WI38 (cell line): ENCODE data around the gene PPP3R2.
"Not testable (repeated sequence)": the region's sequence is repeated elsewhere in the genome, so short reads cannot be mapped to it uniquely, and the experiment has no call there.

ENCODE experiments used
- H3K4me3 ChIP-seq: 2 replicates; pipeline ENCODE4 v1.5.1; 2011; ENCODE audit warnings: low read depth, mild to moderate bottlenecking, control low read depth, low read length
- TF ChIP-seq, protein P1 (sequence below): IDR thresholded peaks from 2 replicates; pipeline ENCODE4 v1.5.1; 2012; ENCODE audit warnings: low read depth, mild to moderate bottlenecking, control low read depth, low read length

The PPP3R2 gene

DNA sequence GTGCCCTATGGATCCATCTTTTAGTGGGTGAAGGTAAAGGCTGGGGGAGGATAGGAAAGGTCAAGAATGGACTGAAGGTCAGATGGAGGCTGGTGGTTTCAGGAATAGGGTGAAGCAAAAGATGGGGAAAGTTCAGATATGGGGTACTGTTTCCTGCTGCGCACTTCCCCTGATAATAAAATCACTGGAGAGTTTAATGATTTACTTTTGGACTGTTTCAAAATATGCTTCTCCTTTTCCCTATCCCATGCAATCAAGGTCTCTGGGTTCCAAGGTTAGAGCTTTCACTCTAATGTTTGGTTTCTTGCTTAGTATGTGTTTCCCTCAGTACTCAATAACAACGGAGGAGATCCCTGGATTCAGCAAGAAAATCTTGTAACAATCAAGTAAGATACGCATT lies 10.8 kb upstream of the PPP3R2 start:
- H3K4me3 ChIP-seq: no peak overlapping the region
- TF ChIP-seq, protein P1, sequence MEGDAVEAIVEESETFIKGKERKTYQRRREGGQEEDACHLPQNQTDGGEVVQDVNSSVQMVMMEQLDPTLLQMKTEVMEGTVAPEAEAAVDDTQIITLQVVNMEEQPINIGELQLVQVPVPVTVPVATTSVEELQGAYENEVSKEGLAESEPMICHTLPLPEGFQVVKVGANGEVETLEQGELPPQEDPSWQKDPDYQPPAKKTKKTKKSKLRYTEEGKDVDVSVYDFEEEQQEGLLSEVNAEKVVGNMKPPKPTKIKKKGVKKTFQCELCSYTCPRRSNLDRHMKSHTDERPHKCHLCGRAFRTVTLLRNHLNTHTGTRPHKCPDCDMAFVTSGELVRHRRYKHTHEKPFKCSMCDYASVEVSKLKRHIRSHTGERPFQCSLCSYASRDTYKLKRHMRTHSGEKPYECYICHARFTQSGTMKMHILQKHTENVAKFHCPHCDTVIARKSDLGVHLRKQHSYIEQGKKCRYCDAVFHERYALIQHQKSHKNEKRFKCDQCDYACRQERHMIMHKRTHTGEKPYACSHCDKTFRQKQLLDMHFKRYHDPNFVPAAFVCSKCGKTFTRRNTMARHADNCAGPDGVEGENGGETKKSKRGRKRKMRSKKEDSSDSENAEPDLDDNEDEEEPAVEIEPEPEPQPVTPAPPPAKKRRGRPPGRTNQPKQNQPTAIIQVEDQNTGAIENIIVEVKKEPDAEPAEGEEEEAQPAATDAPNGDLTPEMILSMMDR: no peak

DNA sequence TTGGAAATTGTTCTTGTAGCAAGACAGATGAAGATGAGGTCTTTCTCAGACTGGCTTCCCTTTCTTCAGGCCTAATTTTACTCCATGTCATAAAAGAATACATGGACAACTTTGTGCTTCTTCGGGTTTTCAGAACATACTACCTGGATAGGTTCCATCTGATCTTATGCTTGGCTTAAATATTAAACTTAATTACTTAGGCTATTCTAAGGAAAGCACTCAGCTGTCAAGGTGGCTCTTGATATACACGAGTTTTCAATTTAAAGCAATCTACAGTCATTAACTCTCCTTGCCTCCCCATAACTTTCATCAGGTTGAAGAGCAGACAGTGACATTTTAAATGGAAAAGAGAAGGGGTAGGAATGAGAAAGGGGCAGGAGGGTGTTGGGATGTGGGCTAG lies 9.5 kb upstream of the PPP3R2 start:
- TF ChIP-seq, protein P1: no peak

DNA sequence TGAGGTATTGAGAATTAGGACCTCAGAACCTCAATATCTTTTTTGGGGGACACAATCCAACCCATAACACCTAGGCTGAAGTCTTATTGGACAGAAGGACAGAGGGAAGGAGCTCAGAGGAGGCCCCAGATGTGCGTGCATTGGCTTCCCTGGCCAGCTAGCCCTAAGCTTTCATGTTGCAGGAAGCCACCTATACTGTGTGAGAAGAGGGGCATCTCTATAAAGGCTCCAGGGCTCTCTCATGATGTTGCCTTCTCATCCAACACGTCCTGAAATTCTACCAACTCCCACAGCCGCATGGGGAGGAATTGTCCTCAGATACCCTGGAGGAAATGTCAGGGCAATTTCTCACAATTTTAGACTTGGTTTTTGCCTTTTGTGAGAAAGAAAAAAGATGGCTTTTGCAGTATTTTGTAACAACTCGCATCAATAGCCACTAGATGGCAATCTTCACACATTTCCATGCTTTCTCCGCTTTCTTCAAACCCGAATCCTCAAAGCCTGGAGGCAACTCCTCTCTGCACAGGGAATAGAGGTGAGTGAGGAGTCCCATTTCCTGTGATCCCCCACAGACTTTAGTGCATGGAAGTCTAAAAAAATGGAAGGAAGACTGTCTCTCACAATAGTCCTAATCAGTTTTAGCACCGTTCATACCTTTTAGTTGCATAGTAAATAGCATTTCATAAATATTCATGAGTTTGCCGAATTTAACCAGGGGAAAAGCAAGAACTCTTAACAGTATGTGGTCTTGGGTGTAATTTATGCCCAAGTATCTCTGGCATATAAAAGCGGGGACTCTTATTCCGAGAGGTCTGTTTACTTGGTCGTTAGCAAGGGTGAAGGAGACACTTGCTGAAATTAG lies 7.4 kb upstream of the PPP3R2 start:
- H3K4me3 ChIP-seq: no peak overlapping the region
- TF ChIP-seq, protein P1: peak; percentile 32

More for the DNA sequence above, 9.5 kb upstream of the PPP3R2 start:
- H3K4me3 ChIP-seq: no peak overlapping the region

DNA sequence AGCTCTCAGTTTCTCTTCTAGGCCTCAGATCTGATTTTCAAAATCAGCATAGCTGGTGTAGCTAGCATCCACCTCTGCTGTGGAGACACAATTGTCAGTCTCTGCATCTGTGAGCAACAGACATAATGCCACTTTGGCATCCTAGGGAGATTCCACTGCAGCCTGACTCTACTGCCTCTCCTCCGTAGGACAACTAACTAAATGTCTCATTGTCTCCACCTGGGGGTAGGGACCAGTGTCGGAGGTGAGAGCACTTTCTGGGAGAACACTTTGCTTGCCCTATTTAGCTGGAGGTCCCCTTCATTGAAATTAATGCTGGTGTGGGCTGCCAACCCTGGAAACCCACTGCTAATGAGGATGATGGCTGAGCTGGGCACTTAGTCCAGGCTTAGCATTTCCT lies 1.4 kb downstream of the PPP3R2 start:
- H3K4me3 ChIP-seq: no peak overlapping the region
- TF ChIP-seq, protein P1: no peak

DNA sequence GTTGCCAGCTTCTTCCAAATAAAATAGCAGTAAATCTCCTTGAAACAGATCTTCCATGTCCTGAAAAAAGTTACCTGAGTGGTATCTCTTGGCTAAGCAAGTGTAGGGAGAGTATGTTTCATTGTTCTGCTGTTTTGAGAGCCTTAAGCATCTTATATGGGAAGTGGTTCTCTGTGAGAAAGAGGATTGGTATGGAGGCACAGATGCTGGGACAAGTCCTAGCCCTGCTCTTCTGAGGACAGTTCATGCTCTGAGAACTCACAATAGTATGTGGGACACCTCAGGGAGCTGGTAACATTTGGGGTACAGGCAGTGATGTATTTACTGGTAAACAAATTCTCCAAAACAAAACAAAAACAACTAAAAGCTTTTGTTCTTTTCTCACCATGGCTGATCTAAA lies 2.0 kb downstream of the PPP3R2 start:
- TF ChIP-seq, protein P1: no peak
- H3K4me3 ChIP-seq: no peak overlapping the region

DNA sequence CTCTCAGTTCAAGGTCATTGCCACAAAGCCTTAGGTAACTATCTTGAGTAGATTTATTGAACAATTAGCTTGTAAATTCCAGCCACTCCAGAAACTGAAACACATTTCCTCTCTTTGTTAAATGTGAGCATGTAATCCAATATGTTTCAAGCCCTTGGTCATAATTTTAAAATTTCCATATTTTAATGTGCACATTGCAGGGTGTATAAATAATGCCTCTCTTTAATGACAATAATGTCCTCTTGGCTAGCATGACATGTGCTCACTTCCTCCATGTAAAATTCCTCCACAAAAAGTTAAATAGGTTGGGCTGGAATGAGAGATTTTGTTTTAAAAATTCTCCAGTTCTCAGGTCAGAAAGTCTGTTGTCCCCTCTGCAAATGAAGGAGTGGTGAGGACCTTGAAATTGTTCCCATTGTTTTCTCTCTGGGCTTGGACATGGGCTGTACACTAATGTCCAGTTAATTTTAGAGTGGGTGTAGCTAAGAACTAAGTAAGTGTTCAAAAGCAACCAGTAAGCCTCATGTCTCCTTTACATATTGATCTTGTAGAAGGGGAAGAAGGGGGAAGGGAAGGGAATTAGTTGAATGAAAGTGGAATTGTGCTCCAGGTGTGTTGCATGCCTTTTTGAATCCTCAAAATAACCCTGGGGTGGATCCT lies 2.9 kb downstream of the PPP3R2 start:
- TF ChIP-seq, protein P1: no peak
- H3K4me3 ChIP-seq: no peak overlapping the region

DNA sequence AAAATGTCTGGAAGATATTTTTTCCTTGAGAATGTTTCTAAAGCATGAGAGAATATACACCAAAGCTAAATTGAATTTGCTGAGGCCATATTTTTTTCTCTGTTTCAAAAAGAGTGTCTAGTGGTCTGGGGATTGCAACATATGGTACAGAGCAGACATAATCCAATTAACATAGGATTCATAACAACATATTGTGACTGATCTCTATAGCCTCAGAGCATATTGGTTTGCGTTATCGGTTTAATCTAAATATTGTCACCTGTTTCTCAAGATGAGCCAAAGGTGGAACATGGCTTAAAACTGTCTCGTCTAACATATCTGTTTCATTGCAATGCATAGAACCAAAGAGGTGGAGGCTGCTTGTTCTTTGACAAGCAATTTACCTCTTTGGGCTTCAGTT lies 3.9 kb downstream of the PPP3R2 start:
- TF ChIP-seq, protein P1: no peak
- no peak overlapping the region for H3K4me3 ChIP-seq

DNA sequence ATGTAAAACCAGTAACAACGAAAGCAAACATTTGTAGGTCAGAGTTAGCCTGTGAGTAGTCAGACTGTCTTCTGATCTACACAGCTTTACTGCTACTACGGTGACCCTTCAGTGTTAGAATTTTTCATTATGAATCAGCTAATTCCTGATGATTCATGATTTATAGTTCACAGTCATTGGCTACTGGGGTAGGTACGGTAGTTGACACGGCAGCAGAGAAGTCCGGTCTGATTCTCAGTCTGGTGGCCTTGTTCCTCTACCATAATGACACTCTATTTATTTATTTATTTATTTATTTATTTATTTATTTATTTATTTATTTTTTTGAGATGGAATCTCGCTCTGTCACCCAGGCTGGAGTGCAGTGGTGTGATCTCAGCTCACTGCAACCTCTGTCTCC lies 4.7 kb downstream of the PPP3R2 start:
- not testable (repeated sequence) for H3K4me3 ChIP-seq
